Measurements from ENCODE around the gene CST3.
"Not testable (repeated sequence)": the region's sequence is repeated elsewhere in the genome, so short reads cannot be mapped to it uniquely, and the experiment has no call there.

The CST3 gene

GRCh38 chr20:23643659-23644058, 5.9 kb upstream of the CST3 start:
- DNase-seq (ENCODE audit: low read depth), result no peak

- peak; percentile 63 for DNase-seq (ENCODE audit: low read depth)
Measured at GRCh38 chr20:23641936-23642751, 4.4 kb upstream of the CST3 start.

- no peak for DNase-seq (ENCODE audit: low read depth)
Measured at GRCh38 chr20:23640671-23641667, 3.2 kb upstream of the CST3 start.

GRCh38 chr20:23640018-23640601, 2.4 kb upstream of the CST3 start:
- no peak for DNase-seq (ENCODE audit: low read depth)

- DNase-seq (ENCODE audit: low read depth), result no peak
Measured at GRCh38 chr20:23639490-23639958, 1.8 kb upstream of the CST3 start.

- no peak for DNase-seq (ENCODE audit: low read depth)
Measured at GRCh38 chr20:23638309-23638708, 554 bp upstream of the CST3 start.

GRCh38 chr20:23636908-23637281, 860 bp downstream of the CST3 start:
- DNase-seq (ENCODE audit: low read depth), result no peak

GRCh38 chr20:23636182-23636907, 1.4 kb downstream of the CST3 start:
- DNase-seq (ENCODE audit: low read depth), result no peak

GRCh38 chr20:23635768-23636090, 2.0 kb downstream of the CST3 start:
- DNase-seq (ENCODE audit: low read depth), result not testable (repeated sequence)

- no peak for DNase-seq (ENCODE audit: low read depth)
Measured at GRCh38 chr20:23634985-23635767, 2.6 kb downstream of the CST3 start.

- no peak for DNase-seq (ENCODE audit: low read depth)
Measured at GRCh38 chr20:23634044-23634801, 3.5 kb downstream of the CST3 start.

- no peak for DNase-seq (ENCODE audit: low read depth)
Measured at GRCh38 chr20:23632711-23633573, 4.8 kb downstream of the CST3 start.

- DNase-seq (ENCODE audit: low read depth), result no peak
Measured at GRCh38 chr20:23631981-23632710, 5.6 kb downstream of the CST3 start.

GRCh38 chr20:23631226-23631822, 6.4 kb downstream of the CST3 start:
- no peak for DNase-seq (ENCODE audit: low read depth)

GRCh38 chr20:23630392-23630849, 7.3 kb downstream of the CST3 start:
- DNase-seq (ENCODE audit: low read depth), result no peak

- DNase-seq (ENCODE audit: low read depth), result no peak
Measured at GRCh38 chr20:23629542-23630391, 8.0 kb downstream of the CST3 start.

GRCh38 chr20:23629017-23629541, 8.7 kb downstream of the CST3 start:
- no peak for DNase-seq (ENCODE audit: low read depth)

Data from fibroblast of the conjunctiva (primary cell).